ENCODE data around the gene FLAD1. TPM values are rescaled to one million over a fixed set of nuclear protein-coding genes. Genes with fewer than 3 reads are reported as not detected.

FLAD1 gene
- total and polyA plus RNA-seq, 8 donors, result 26.4 to 39.9 (median 30.2) TPM

DNA sequence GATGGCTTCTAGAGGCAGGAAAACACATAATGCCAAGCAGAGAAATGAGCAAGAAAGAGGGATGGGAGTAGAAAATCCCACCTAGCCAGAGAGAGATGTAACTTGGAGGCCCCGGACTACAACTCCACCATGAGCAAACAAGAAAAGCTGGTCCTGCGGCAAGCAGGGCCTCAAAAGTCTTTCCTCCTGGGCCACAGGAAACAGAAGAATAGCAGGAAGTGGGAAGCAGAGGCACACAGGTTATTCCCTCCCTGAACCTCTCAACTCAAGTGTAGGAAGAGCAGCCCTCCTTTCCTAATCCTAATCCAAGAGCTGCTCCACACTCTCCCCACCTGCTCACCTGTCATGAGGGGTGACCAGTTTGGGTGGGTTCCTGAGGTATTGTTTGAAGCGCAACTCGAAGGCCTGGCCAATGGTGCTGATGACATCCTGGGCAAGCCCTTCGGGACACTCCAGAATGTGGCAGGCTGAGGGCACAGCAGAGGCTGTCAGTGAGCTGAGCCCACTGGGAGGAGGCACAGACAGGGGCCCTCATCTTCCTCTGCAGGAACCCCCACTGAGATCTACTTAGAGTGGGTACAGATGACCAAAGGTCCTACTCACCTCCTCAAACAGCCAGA is 15.7 kb upstream of the FLAD1 start:
- Histone ChIP-seq H3K27me3 (no peaks in the 10 kb centered on the region), H3K36me3 (peaks cover 0 to 67% of the 10 kb centered on the region in 2 donors), H3K9me3 (no peaks in the 10 kb centered on the region), H3K4me3 (no peak overlapping the region), H3K27ac (peak overlapping the region in 1 of 2 donors; percentile 55), H3K4me1 (peaks cover 40 to 73% of the 10 kb centered on the region in 2 donors)
- TF ChIP-seq, protein P1, sequence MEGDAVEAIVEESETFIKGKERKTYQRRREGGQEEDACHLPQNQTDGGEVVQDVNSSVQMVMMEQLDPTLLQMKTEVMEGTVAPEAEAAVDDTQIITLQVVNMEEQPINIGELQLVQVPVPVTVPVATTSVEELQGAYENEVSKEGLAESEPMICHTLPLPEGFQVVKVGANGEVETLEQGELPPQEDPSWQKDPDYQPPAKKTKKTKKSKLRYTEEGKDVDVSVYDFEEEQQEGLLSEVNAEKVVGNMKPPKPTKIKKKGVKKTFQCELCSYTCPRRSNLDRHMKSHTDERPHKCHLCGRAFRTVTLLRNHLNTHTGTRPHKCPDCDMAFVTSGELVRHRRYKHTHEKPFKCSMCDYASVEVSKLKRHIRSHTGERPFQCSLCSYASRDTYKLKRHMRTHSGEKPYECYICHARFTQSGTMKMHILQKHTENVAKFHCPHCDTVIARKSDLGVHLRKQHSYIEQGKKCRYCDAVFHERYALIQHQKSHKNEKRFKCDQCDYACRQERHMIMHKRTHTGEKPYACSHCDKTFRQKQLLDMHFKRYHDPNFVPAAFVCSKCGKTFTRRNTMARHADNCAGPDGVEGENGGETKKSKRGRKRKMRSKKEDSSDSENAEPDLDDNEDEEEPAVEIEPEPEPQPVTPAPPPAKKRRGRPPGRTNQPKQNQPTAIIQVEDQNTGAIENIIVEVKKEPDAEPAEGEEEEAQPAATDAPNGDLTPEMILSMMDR (IDR thresholded peaks at IDR 0.05), result no peak
- DNase-seq (no peak), ATAC-seq (no peak)
- intact Hi-C loops (cut with DNase I), result no loop called here

GRCh38 chr1:154968731-154969130 is 14.4 kb upstream of the FLAD1 start:
- peaks cover 0 to 56% of the 10 kb centered on the region in 2 donors for H3K36me3 ChIP-seq
- TF ChIP-seq, protein P1 (IDR thresholded peaks at IDR 0.05), result no peak
- DNase-seq (no peak), ATAC-seq (no peak)
- no peaks in the 10 kb centered on the region for H3K27me3 ChIP-seq
- peak overlapping the region in 1 of 2 donors; percentile 68 for H3K4me3 ChIP-seq
- no peaks in the 10 kb centered on the region for H3K9me3 ChIP-seq
- H3K27ac ChIP-seq, result peak overlapping the region in 1 of 2 donors; percentile 55
- peaks cover 41 to 73% of the 10 kb centered on the region in 2 donors for H3K4me1 ChIP-seq
- intact Hi-C loops (cut with DNase I), result no loop called here

- H3K27me3 ChIP-seq, result no peaks in the 10 kb centered on the region
- TF ChIP-seq, protein P1 (IDR thresholded peaks at IDR 0.05), result no peak
- no peaks in the 10 kb centered on the region for H3K9me3 ChIP-seq
- no peak for DNase-seq
- intact Hi-C loops (cut with DNase I), result no loop called here
- peak overlapping the region in 1 of 2 donors; percentile 55 for H3K27ac ChIP-seq
- no peak for ATAC-seq
- peak overlapping the region; percentile 13 to 68 for H3K4me3 ChIP-seq
- H3K4me1 ChIP-seq, result peaks cover 41 to 72% of the 10 kb centered on the region in 2 donors
- H3K36me3 ChIP-seq, result peaks cover 0 to 50% of the 10 kb centered on the region in 2 donors
Measured at GRCh38 chr1:154969246-154969645, 13.9 kb upstream of the FLAD1 start.

GRCh38 chr1:154969860-154970452 is 13.2 kb upstream of the FLAD1 start:
- intact Hi-C loops (cut with DNase I), result no loop called here
- peak overlapping the region; percentile 98 to 99 for H3K27ac ChIP-seq
- DNase-seq (peak in 1 of 4 donors; percentile 80), ATAC-seq (no peak)
- peaks cover 41 to 72% of the 10 kb centered on the region in 2 donors for H3K4me1 ChIP-seq
- TF ChIP-seq, protein P1 (IDR thresholded peaks at IDR 0.05), result no peak
- H3K36me3 ChIP-seq, result peaks cover 0 to 43% of the 10 kb centered on the region in 2 donors
- no peaks in the 10 kb centered on the region for H3K27me3 ChIP-seq
- no peaks in the 10 kb centered on the region for H3K9me3 ChIP-seq
- H3K4me3 ChIP-seq, result peak overlapping the region; percentile 43 to 68

GRCh38 chr1:154970631-154971340 is 12.4 kb upstream of the FLAD1 start, which contains the start of gene SHC1:
TSS of gene SHC1 (minus strand) at chr1:154970747. CDS start at chr1:154970526, 221 bp downstream.
- intact Hi-C loops (cut with DNase I), result no loop called here
- peak; percentile 89 to 95 (median 94) for DNase-seq
- H3K27me3 ChIP-seq, result no peaks in the 10 kb centered on the region
- peaks cover 41 to 73% of the 10 kb centered on the region in 2 donors for H3K4me1 ChIP-seq
- H3K36me3 ChIP-seq, result peaks cover 0 to 35% of the 10 kb centered on the region in 2 donors
- no peaks in the 10 kb centered on the region for H3K9me3 ChIP-seq
- TF ChIP-seq, protein P1 (IDR thresholded peaks at IDR 0.05), result no peak
- peak within 1 kb of the TSS; percentile 43 to 68 for H3K4me3 ChIP-seq
- H3K27ac ChIP-seq, result peak within 1 kb of the TSS; percentile 98 to 99
- ATAC-seq, result peak; percentile 44

Data from left lung (tissue), 10 donors.